Astrocyte of the spinal cord (primary cell): ENCODE measurements around the gene ADAMTS2.

Experiments used
- DNase-seq: peaks from one replicate; pipeline ENCODE4 v3.0.0; 2011; ENCODE audit warnings: low read depth, low spot score
- H3K4me3 ChIP-seq: 2 replicates; pipeline ENCODE4 v1.5.1; 2011; ENCODE audit warnings: low read depth, mild to moderate bottlenecking, low read length, moderate library complexity
- in situ Hi-C: cut with HindIII; loops from 2 replicates; pipeline ENCODE4 v1.10.0; 2017; ENCODE audit warnings: low sequenced_read_pairs
- TF ChIP-seq, protein P1 (sequence below): IDR thresholded peaks from 2 replicates; pipeline ENCODE4 v1.5.1; 2012; ENCODE audit warnings: low read depth, mild to moderate bottlenecking, low read length, inconsistent platforms

Gene ADAMTS2

DNA sequence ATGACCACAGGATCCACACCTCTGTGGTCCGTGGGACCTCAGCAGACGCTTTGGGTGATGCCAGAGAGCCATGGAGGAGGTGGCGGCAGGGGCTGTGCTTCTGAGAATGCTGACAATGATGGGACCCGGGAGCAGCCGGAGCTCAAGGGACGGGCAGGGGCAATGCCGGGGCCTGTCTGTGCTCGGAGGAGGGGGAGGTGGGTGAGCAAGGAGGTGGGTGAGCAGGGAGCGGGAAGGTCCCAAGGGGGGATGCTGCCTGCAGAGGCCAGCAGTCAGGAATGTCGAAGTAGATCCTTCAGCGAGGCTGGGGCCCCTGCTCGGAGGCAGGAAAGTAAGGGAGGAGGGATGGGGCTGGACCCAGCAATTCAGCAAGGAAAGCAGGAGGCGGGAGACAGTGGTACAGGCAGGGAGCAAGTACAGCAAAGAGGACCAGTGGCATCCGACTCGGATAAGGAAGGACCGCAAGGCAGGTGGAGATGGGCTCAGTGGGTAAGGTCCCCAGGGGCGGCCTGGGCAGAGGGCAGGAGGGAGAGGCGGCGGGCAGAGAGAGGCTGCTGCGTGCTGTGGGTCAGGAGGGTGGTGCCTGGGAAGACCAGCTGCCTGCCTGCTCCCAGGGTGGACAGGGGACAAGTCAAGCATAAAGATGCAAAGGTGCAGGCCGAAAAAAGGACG is 49.0 kb downstream of the ADAMTS2 start:
- H3K4me3 ChIP-seq, result no peak overlapping the region
- TF ChIP-seq, protein P1, sequence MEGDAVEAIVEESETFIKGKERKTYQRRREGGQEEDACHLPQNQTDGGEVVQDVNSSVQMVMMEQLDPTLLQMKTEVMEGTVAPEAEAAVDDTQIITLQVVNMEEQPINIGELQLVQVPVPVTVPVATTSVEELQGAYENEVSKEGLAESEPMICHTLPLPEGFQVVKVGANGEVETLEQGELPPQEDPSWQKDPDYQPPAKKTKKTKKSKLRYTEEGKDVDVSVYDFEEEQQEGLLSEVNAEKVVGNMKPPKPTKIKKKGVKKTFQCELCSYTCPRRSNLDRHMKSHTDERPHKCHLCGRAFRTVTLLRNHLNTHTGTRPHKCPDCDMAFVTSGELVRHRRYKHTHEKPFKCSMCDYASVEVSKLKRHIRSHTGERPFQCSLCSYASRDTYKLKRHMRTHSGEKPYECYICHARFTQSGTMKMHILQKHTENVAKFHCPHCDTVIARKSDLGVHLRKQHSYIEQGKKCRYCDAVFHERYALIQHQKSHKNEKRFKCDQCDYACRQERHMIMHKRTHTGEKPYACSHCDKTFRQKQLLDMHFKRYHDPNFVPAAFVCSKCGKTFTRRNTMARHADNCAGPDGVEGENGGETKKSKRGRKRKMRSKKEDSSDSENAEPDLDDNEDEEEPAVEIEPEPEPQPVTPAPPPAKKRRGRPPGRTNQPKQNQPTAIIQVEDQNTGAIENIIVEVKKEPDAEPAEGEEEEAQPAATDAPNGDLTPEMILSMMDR, result no peak
- in situ Hi-C loops, result no loop called here
- DNase-seq, result no peak

DNA sequence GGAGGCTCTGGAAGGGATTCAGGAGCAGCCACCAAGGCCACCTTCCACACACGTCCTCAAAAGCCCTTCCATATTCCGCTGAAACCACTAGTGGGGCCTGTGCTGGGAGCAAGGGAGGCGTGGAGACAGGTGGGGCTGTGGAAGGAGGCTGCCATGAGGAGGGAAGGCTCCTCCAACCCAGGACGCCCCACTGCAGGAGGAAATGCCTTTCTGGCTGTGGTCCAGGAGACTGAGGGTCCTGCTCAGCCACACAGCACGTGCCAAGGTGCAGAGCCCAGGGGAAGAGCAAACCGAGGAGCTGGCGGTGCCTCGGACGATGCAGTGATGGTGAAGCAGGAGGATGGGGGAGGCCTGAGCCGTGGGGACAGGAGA is 49.5 kb downstream of the ADAMTS2 start:
- in situ Hi-C loops, result no loop called here
- no peak overlapping the region for H3K4me3 ChIP-seq
- no peak for DNase-seq
- TF ChIP-seq, protein P1, result no peak

GRCh38 chr5:179294891-179295777 is 50.1 kb downstream of the ADAMTS2 start:
- DNase-seq, result peak; percentile 23
- TF ChIP-seq, protein P1, result no peak
- no peak overlapping the region for H3K4me3 ChIP-seq
- in situ Hi-C loops, result no loop called here

DNA sequence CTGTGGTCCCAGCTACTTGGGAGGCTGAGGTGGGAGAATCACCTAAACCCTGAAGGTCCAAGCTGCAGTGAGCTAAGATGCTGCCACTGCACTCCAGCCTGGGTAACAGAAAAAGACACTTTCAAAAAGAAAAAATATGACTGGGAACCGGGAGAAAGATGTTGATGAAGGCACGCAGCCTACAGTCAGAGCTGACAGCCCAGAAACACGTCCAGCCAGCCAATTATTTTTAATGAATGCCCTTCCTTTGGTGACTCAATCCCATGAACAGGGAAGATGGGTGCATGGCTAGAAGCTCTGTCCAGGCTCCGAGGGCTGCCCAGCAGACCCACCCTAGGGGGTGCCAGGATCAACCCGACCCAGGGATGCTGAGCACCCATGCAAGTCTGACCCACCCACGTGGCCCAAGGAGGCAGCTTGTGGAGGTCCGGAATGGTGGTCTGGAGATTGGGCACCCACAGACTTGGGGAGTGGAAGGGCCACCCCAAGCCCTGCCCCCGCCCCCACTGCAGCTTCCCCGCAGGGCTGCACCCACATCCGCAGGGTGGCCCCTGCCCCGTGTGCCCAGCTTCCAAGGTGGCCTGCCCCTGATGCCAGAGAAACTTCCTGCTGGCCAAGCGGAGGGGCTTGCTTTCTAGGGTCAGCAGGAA is 51.0 kb downstream of the ADAMTS2 start:
- H3K4me3 ChIP-seq, result no peak overlapping the region
- in situ Hi-C loops, result no loop called here
- no peak for DNase-seq
- TF ChIP-seq, protein P1, result no peak

DNA sequence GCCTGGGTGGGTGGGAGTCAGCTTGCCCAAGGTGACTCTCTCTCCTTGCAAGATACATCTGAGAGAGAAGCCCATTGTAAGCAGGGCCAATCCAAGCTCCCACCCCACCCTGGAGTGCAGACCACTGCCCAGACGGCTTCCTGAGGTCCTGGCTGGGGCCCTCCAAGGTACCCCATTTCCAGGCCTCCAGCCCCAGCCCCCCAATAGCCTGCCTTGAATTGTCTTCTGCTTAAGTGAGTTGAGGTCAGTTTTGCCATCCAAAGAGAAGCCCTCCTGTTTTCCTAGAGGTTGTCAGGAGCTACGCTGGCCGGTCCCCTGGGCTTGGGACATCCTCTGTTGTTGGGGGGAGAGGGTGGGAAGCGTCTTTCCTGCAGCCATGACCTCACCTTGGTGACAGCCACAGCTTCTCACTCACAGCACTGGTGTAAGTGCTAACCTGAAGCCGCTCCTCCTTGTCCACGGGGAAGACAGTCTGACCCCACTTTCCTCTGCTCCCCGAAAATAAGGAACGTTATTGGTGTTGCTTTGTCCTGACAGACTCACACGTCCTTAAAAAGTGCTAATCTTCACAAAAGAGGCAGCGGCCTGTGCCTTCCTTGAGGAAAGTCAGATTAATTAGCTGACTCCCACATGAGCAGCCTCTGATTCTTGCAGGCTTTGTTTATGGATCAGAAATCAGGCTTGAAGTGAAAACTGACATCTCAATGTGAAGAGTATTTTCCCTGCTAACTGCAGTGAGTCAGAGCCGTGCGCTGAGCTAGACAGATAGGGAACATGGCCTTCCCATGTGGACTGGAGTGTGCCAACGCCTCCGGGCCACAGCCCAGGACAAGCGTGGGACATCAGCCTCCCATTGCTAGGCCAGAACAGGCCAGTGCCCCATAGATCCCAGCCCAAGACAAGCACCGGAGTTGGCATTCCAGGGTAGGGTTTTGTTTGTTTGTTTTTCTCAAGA is 52.3 kb downstream of the ADAMTS2 start:
- TF ChIP-seq, protein P1, result no peak
- in situ Hi-C loops, result no loop called here
- no peak overlapping the region for H3K4me3 ChIP-seq
- DNase-seq, result no peak

- in situ Hi-C loops, result no loop called here
- TF ChIP-seq, protein P1, result no peak
- H3K4me3 ChIP-seq, result no peak overlapping the region
- no peak for DNase-seq
These were observed 53.1 kb downstream of the ADAMTS2 start for GRCh38 chr5:179292202-179292601.
